Natural killer cell (primary cell): Measurements from ENCODE around the gene SNAP47. TPM values are rescaled to one million over a fixed set of nuclear protein-coding genes. Genes with fewer than 3 reads are reported as not detected.

Experiments used
- ATAC-seq, 3 donors: fragments of 150-1000 bp in 2 of 3; fragments of 200-7000 bp in 1 of 3; cut with Tn5 transposase; 1 replicate in 1 of 3; 2 replicates in 2 of 3; pipeline ENCODE4 v1.10.0; 2021; ENCODE audit warnings: mild to moderate bottlenecking in 2 of 3, moderate library complexity in 2 of 3
- DNase-seq, 2 donors: peaks; one replicate each; pipeline versions ENCODE4 v3.0.0 to v3.0.0-alpha.2; 2013 to 2021; ENCODE audit warnings: mixed read lengths in 1 of 2
- H3K27ac ChIP-seq: one replicate; pipeline ENCODE4 v1.5.1; 2013; ENCODE audit warnings: mild to moderate bottlenecking, low read length
- H3K27me3 ChIP-seq: one replicate; pipeline ENCODE4 v1.6.1; 2013; ENCODE audit warnings: low read length; ENCODE audit not compliant: control insufficient read depth, insufficient read depth
- H3K36me3 ChIP-seq: one replicate; pipeline ENCODE4 v1.6.1; 2013; ENCODE audit warnings: low read length; ENCODE audit not compliant: control insufficient read depth, insufficient read depth
- H3K4me1 ChIP-seq: one replicate; pipeline ENCODE4 v1.6.1; 2013; ENCODE audit warnings: low read length; ENCODE audit not compliant: control insufficient read depth, insufficient read depth
- H3K4me3 ChIP-seq: one replicate; pipeline ENCODE4 v1.5.1; 2013; ENCODE audit warnings: low read length
- H3K9me3 ChIP-seq: one replicate; pipeline ENCODE4 v1.6.1; 2013; ENCODE audit warnings: low read length; ENCODE audit not compliant: control insufficient read depth, insufficient read depth
- H3K27ac Mint-ChIP-seq, 2 donors: one replicate each; pipeline ENCODE4 v1.8.0; 2022; ENCODE audit warnings: mild to moderate bottlenecking in 2 of 2, mixed read lengths in 2 of 2, moderate library complexity in 1 of 2
- H3K27me3 Mint-ChIP-seq, 2 donors: one replicate each; pipeline ENCODE4 v1.8.0; 2022; ENCODE audit warnings: low read depth in 2 of 2, mixed read lengths in 2 of 2
- H3K36me3 Mint-ChIP-seq: one replicate; pipeline ENCODE4 v1.8.0; 2022; ENCODE audit warnings: mixed read lengths
- H3K4me1 Mint-ChIP-seq, 2 donors: one replicate each; pipeline ENCODE4 v1.8.0; 2022; ENCODE audit warnings: mixed read lengths in 2 of 2
- H3K4me3 Mint-ChIP-seq: one replicate; pipeline ENCODE4 v1.8.0; 2022; ENCODE audit warnings: mild to moderate bottlenecking, moderate library complexity, mixed read lengths
- H3K9me3 Mint-ChIP-seq, 2 donors: one replicate each; pipeline ENCODE4 v1.8.0; 2022; ENCODE audit warnings: mixed read lengths in 2 of 2
- CTCF ChIP-seq: fragments of 200-600 bp; IDR thresholded peaks from one replicate; pipeline ENCODE4 v1.8.0; 2022; ENCODE audit warnings: antibody characterized with exemption
- WGBS: methylation state at CpG from one replicate; pipeline ENCODE4 v1.1.7; 2013; ENCODE audit warnings: missing lambda C conversion rate; ENCODE audit not compliant: insufficient coverage; 5-methylcytosine and 5-hydroxymethylcytosine counted together
- intact Hi-C: fragments of 100-400 bp; cut with micrococcal nuclease; formaldehyde crosslinking; loops from one replicate; pipeline ENCODE4 v1.14.2; 2022
- total RNA-seq, 4 donors: library from RNA; stranded (reverse); fragments of 120-200 nt in 1 of 4; gene quantifications; one replicate each; pipeline versions ENCODE4 v1.2.3 to v1.2.4, GENCODE V29; 2013 to 2022

SNAP47 gene
- total RNA-seq, 3 donors from 2014 or later (not counting 1 experiment from before 2014, with no cell fraction given) = 19.0 to 24.2 (median 23.1) TPM

GRCh38 chr1:227780101-227781044, 45.1 kb downstream of the SNAP47 start:
- H3K36me3 ChIP-seq = peaks cover 7% of the 10 kb centered on the region
- no peak overlapping the region for H3K27ac Mint-ChIP-seq
- H3K36me3 Mint-ChIP-seq = no peaks in the 10 kb centered on the region
- no peak overlapping the region for H3K27ac ChIP-seq
- no peak for TF ChIP-seq CTCF
- ATAC-seq (no peak), DNase-seq (peak in 1 of 2 donors; percentile 13)
- H3K27me3 ChIP-seq = no peaks in the 10 kb centered on the region
- no peak overlapping the region for H3K4me3 ChIP-seq
- 88% methylated on average over 22 of the region's 23 CpGs for WGBS
- peaks cover 17% of the 10 kb centered on the region for H3K4me1 ChIP-seq
- no peaks in the 10 kb centered on the region for H3K9me3 ChIP-seq
- H3K4me3 Mint-ChIP-seq = no peak overlapping the region
- H3K27me3 Mint-ChIP-seq = peaks cover 1 to 13% of the 10 kb centered on the region in 2 donors
- no peaks in the 10 kb centered on the region for H3K9me3 Mint-ChIP-seq
- intact Hi-C loops = no loop called here
- H3K4me1 Mint-ChIP-seq = peaks cover 23 to 26% of the 10 kb centered on the region in 2 donors

- Histone ChIP-seq H3K27me3 (peaks cover 6% of the 10 kb centered on the region), H3K4me1 (peaks cover 12% of the 10 kb centered on the region), H3K36me3 (peaks cover 5% of the 10 kb centered on the region), H3K4me3 (no peak overlapping the region), H3K27ac (no peak overlapping the region), H3K9me3 (no peaks in the 10 kb centered on the region)
- no peak for TF ChIP-seq CTCF
- H3K4me1 Mint-ChIP-seq = peaks cover 16 to 17% of the 10 kb centered on the region in 2 donors
- DNase-seq (peak in 1 of 2 donors; percentile 11), ATAC-seq (no peak)
- H3K9me3 Mint-ChIP-seq = no peaks in the 10 kb centered on the region
- no peak overlapping the region for H3K4me3 Mint-ChIP-seq
- intact Hi-C loops = no loop called here
- peaks cover 11 to 23% of the 10 kb centered on the region in 2 donors for H3K27me3 Mint-ChIP-seq
- H3K36me3 Mint-ChIP-seq = no peaks in the 10 kb centered on the region
- 95% methylated on average over 15 of the region's 15 CpGs for WGBS
- no peak overlapping the region for H3K27ac Mint-ChIP-seq
Measured at GRCh38 chr1:227781314-227781930, 46.2 kb downstream of the SNAP47 start.

- Histone ChIP-seq H3K4me1 (peaks cover 14% of the 10 kb centered on the region), H3K27me3 (peaks cover 14% of the 10 kb centered on the region), H3K36me3 (peaks cover 5% of the 10 kb centered on the region), H3K27ac (no peak overlapping the region), H3K9me3 (no peaks in the 10 kb centered on the region), H3K4me3 (no peak overlapping the region)
- no peak for ATAC-seq
- TF ChIP-seq CTCF = no peak
- intact Hi-C loops = no loop called here
- H3K27me3 Mint-ChIP-seq = peaks cover 18 to 31% of the 10 kb centered on the region in 2 donors
- peak in 1 of 2 donors; percentile 7 for DNase-seq
- WGBS = 96% methylated on average over 4 of the region's 4 CpGs
- H3K27ac Mint-ChIP-seq = no peak overlapping the region
- H3K4me3 Mint-ChIP-seq = no peak overlapping the region
- peaks cover 15% of the 10 kb centered on the region in 2 donors for H3K4me1 Mint-ChIP-seq
- H3K9me3 Mint-ChIP-seq = no peaks in the 10 kb centered on the region
- no peaks in the 10 kb centered on the region for H3K36me3 Mint-ChIP-seq
Measured at GRCh38 chr1:227782226-227782625, 47.0 kb downstream of the SNAP47 start.
